Measurements from ENCODE around the gene MGME1. TPM values are rescaled to one million over a fixed set of nuclear protein-coding genes. Genes with fewer than 3 reads are reported as not detected.

MGME1 gene
- total RNA-seq, 2 experiments from 2014 or later, result 28.2 to 30.5 TPM

DNA sequence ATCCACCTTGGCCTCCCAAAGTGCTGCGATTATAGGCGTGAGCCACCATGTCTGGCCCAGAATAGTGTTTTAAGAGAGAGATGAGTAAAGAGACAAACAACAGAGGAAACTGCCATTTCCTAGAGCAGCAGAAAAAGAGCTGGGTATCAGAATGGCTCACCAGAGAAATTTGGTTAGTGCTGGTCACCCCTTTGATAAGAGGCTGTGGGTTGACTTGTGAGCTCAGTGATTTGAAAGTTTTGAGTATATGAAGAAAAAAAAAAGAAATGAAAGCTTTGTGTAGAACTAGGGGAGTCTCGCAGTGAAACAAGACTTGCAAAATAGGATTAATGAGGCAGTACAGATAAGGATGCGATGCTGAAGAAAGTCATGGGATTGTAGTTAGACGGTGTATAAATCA, 29.6 kb downstream of the MGME1 start:
- intact Hi-C loops (cut with micrococcal nuclease), result loop anchor here (10.0 kb wide), 2 partner anchors 314 to 494 kb away; partner anchors contain the start of gene RRBP1
- H3K27ac Mint-ChIP-seq, result no peak overlapping the region
- ATAC-seq, result no peak

DNA sequence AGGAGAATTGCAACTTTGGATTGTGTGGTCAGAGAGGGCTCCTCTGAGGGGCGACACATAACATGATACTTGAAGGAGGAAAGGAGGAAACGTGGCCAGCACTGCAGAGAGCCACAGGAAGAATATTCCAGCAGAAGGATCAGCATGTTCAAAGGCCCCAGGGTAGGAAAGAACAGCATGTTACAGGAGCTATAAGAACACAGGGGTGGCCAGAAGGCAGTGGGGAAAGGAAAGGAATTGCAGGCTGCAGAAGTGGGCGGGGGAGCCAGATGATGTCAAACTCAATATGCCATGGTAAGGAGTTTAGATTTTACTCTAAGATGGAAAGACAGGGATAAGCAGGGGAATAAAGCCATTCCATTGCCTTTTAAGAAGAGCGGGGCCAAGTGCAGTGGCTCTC, 30.7 kb downstream of the MGME1 start:
- Mint-ChIP-seq H3K4me3 (no peak overlapping the region), H3K4me1 (ENCODE audit: low read depth) (peaks cover 7% of the 10 kb centered on the region), H3K27ac (no peak overlapping the region), H3K36me3 (ENCODE audit: low read depth) (no peaks in the 10 kb centered on the region), H3K9me3 (no peaks in the 10 kb centered on the region), H3K27me3 (peaks cover 20% of the 10 kb centered on the region)
- TF ChIP-seq, protein P1, sequence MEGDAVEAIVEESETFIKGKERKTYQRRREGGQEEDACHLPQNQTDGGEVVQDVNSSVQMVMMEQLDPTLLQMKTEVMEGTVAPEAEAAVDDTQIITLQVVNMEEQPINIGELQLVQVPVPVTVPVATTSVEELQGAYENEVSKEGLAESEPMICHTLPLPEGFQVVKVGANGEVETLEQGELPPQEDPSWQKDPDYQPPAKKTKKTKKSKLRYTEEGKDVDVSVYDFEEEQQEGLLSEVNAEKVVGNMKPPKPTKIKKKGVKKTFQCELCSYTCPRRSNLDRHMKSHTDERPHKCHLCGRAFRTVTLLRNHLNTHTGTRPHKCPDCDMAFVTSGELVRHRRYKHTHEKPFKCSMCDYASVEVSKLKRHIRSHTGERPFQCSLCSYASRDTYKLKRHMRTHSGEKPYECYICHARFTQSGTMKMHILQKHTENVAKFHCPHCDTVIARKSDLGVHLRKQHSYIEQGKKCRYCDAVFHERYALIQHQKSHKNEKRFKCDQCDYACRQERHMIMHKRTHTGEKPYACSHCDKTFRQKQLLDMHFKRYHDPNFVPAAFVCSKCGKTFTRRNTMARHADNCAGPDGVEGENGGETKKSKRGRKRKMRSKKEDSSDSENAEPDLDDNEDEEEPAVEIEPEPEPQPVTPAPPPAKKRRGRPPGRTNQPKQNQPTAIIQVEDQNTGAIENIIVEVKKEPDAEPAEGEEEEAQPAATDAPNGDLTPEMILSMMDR (IDR thresholded peaks at IDR 0.05), result no peak
- no peak for ATAC-seq
- no peak for DNase-seq
- ChIA-PET POLR2A (interaction anchor here (1.3 kb wide), 1 partner anchor 37 kb away, joined by 3 read pairs; no protein-coding TSS in a partner anchor), CTCF (interaction anchor here (0.9 to 1.4 kb wide), 2 partner anchors 8 to 463 kb away, joined by 3 read pairs; no protein-coding TSS in a partner anchor)
- intact Hi-C loops (cut with micrococcal nuclease), result loop anchor here (10.0 kb wide), 2 partner anchors 315 to 495 kb away; partner anchors contain the start of gene RRBP1

More for the DNA sequence above, 29.6 kb downstream of the MGME1 start:
- peaks cover 22% of the 10 kb centered on the region for H3K27me3 Mint-ChIP-seq
- ChIA-PET POLR2A (interaction anchor here (0.6 to 1.5 kb wide), 3 partner anchors 30 to 87 kb away, joined by 3 to 5 read pairs (median 3); partner anchors contain the start of genes MGME1 and SNX5), CTCF (interaction anchor here (0.9 to 1.4 kb wide), 3 partner anchors 52 to 493 kb away, joined by 3 to 4 read pairs (median 4); no protein-coding TSS in a partner anchor)
- no peak for DNase-seq
- H3K4me3 Mint-ChIP-seq, result no peak overlapping the region
- H3K36me3 Mint-ChIP-seq (ENCODE audit: low read depth), result no peaks in the 10 kb centered on the region
- TF ChIP-seq, protein P1 (IDR thresholded peaks at IDR 0.05), result no peak
- H3K9me3 Mint-ChIP-seq, result no peaks in the 10 kb centered on the region
- H3K4me1 Mint-ChIP-seq (ENCODE audit: low read depth), result peaks cover 10% of the 10 kb centered on the region

DNA sequence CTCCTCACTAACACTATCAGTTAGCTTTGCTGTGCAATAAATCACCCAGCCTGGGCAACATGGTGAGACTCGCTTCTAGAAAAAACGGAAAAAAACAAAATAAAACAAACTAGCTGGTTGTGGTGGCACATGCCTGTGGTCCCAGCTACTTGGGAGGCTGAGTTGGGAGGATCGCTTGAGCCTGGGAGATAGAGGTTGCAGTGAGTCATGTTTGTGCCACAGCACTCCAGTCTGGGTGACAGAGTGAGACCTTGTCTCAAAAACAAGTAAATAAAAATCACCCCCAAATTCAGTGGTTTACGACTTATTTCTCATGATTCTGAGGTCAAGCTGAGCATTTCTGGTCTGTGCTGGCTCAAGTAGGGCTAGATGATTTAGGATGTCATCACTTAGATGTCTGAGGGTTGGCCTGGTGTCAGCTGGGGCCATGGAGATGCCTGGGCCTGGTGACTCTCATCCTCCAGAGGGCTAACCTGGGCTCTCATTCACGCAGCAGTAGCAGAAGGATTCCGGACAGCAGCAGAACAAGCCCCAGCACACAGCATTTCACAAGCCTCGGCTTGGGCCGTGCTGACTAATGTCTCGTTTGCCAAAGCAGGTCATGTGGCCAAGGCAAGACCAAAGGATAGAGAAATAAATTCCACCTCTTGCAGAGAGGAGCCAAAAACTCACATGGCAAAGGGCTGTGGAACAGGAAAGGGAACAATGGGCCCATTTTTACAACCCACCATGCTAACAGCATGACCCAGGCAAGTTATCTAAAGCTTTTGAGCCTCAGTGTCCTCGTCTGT, 32.5 kb downstream of the MGME1 start:
- ATAC-seq, result no peak
- no peak for DNase-seq
- Mint-ChIP-seq H3K27ac (no peak overlapping the region), H3K9me3 (no peaks in the 10 kb centered on the region), H3K4me1 (ENCODE audit: low read depth) (peaks cover 1% of the 10 kb centered on the region), H3K4me3 (no peak overlapping the region), H3K36me3 (ENCODE audit: low read depth) (no peaks in the 10 kb centered on the region), H3K27me3 (peaks cover 11% of the 10 kb centered on the region)
- ChIA-PET POLR2A (interaction anchor here (0.5 to 0.6 kb wide), 2 partner anchors 64 to 445 kb away, joined by 3 read pairs; no protein-coding TSS in a partner anchor), CTCF (no interaction called here)
- intact Hi-C loops (cut with micrococcal nuclease), result no loop called here
- TF ChIP-seq, protein P1 (IDR thresholded peaks at IDR 0.05), result no peak

DNA sequence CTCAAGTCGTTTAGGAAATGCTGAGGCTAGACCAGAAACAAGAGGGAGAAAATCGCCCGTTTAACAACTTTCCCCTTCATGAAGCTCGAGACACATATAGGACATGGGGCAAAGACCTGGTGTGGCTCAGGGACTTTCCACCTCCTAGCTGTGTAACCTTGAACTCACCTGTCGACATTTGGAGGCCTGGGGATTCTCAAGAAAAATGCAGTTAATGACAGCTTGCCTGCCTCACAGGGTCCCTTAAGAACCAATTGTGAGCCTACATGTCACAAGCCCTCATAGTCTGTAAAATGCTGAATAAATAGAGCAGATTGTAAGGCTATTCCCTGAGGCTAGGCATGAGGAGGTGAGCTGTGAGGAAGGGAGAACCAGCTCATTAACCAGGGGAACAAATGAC, 35.1 kb downstream of the MGME1 start:
- ChIA-PET CTCF (interaction anchor here (0.9 to 1.2 kb wide), 3 partner anchors 44 to 323 kb away, joined by 3 read pairs; no protein-coding TSS in a partner anchor), POLR2A (interaction anchor here (1.0 kb wide), 1 partner anchor 341 kb away, joined by 3 read pairs; no protein-coding TSS in a partner anchor)
- ATAC-seq, result no peak
- H3K4me1 Mint-ChIP-seq (ENCODE audit: low read depth), result no peaks in the 10 kb centered on the region
- intact Hi-C loops (cut with micrococcal nuclease), result no loop called here
- no peak overlapping the region for H3K27ac Mint-ChIP-seq
- no peaks in the 10 kb centered on the region for H3K36me3 Mint-ChIP-seq (ENCODE audit: low read depth)
- no peaks in the 10 kb centered on the region for H3K27me3 Mint-ChIP-seq
- no peaks in the 10 kb centered on the region for H3K9me3 Mint-ChIP-seq
- no peak for DNase-seq
- no peak overlapping the region for H3K4me3 Mint-ChIP-seq
- TF ChIP-seq, protein P1 (IDR thresholded peaks at IDR 0.05), result no peak
